HG02852 (cell line): ENCODE measurements around the gene BBX.

Experiments used
- ATAC-seq: cut with Tn5 transposase; IDR thresholded peaks from one replicate; pipeline ENCODE4 v1.9.1; 2021; ENCODE audit warnings: mild to moderate bottlenecking, moderate library complexity; ENCODE audit not compliant: unreplicated experiment

The BBX gene

DNA sequence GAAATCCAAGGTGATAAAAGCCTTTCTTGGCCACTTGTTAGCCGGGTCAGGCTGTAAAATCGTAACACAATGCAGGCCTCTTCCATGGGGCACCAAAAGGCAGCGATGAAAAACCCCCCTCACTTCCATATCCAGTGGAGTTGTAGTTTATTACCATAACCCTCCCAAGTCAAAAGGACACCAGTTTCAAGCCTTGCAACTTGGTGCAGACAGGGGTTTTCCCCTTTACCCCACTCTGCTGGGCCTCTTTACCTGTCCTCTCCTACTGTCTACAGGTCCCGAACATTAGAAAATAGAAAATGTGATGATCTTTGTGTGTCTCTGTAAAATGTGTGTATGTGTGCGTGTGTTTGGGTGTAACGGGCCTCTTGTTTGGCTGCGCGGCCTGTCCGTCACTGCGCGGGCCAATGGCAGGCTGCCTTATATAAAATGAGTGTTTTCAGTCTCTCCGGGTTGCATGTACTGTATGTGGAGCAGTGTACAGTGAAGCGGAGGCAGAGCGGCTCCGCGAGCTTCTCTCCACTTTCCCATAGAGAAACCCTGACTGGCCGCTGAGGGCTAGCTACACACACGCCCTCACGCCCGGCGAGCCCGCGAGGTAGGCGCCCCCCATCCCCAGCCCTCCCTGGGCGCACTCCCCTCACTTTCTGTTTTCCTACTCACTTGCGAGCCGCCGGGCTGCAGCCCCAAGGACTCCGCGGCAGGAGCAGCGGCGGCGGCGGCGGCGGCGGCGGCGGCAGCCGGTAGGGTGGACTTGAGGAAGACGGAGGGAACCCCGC is at the start of gene BBX:
BBX (plus strand) TSS at position 453 of the 779 bp plus-strand sequence. CDS start 187,499 bp downstream, outside the sequence.
- ATAC-seq, result peak; percentile 93

DNA sequence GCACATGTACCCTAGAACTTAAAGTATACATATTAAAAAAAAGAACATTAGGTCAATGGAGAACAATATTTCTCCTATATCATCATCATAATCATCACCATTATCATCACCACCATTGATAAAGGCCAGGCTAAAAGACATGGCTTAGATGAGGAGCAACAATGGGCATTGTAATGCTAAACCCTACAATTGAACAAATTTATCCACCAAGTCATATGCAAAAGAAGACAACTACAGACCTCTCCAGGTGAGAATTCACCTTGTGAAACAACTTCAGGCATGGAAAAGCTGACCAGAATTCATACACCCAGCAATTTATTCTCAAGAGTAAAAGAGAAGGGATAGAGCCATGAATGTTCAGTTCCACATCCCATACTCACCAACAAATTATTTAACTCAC is 46.3 kb upstream of the BBX start:
- no peak for ATAC-seq

DNA sequence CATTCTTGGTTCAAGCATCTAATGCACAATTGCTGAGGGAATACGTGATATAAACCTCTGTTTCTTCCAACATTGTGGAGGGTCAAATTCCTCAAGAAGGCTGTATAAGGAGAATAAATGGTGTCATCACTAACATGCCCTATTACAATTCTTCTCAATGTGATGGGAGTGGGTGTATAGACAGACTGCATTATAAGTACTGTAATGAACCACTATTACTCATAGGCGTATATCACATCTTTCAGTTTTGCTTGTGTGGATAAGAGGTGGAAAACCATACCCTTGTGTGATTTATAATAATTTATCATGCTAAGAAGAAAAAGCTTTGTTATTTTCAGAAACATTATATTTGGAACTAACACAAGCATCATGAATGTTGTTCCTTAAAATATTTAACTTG is 35.3 kb upstream of the BBX start:
- no peak for ATAC-seq

DNA sequence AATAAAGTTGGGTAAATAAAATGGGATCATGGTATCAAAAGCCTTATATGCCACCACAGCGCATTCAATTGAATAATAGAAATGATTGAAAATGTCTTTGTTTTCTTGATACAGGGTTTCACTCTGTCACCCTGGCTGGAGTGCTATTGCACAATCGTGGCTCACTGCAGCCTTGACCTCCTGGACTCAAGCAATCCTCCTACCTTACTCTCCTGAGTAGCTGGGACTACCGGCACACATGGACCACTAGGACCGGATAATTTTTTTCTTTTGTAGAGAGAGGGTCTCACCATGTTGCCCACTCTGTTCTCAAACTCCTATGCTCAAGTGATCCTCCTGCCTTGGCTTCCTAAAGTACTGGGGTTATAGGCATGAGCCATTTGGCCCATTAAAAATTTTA is 33.8 kb upstream of the BBX start:
- no peak for ATAC-seq

DNA sequence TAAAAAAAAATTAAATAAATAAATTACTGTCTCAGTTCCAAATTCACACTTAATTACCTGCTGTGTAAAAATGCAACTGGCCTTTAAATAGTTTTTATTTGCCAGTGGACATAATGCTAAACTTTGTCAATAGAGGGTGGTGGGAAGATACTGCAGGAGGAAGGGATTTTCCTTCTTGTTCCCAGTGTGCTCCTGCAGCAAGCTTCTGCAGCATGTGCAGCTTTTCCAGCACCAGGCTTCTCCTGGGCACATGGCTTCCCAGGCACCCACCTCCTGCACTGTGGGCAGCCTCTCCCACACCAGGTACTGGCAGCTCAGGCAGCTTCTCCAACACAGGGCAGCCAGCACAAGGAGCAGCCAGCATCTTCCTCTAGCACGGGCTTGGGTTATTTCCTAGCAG is 29.6 kb upstream of the BBX start:
- ATAC-seq, result no peak

DNA sequence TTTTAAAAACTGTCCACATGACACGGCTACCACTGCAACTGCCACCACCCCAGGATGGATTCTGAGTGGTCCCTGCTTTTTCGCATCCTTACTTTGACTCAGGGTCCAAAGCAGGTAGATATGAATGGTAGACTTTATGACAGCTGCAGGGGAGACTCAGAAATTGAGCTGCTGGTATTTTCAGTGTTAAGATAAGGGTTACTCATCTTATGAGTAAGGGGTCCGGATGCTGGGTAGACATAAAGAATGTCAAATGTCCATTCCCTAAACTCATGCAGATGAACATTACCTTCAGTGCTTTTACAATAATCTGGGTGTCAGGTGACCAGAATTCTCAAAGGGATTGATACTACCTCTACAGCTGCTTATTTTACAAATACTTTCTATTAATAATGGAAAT is 25.9 kb upstream of the BBX start:
- no peak for ATAC-seq

DNA sequence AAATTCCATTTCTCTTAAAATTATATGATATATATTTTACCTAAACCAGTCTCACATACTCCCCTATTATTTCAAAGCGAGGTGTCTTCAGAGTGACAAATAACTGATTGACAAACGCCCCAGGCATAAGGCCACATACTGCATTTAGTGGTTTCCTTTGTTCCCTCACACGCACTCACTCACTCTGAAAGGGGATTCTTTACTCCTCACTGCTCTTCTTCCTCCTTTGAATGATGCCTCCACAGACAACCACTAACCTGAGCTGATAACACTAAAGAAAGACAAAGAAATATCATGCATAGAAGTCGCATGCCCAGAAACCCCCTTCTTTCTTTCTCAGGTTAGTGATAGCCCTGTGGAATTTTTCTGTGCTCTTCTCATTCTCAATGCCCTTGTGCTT is 24.1 kb upstream of the BBX start:
- no peak for ATAC-seq

DNA sequence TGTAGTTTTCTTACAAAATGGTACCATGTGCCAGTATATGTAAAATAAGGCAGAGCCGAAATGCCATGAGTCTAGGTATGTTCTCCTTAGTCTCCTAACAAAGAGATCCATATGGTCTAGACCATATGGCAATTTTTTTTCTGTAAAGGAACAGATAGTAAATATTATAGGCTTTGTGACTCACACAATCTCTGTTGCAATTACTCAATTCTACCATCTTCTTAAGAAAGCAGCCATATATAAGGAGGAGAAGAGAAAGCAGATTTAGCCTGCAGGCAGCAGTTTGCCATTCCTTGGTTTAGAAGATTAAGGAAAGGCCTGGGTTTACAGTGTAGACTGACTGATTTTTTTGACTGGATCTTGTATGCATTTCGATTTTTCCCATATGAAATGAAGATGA is 16.3 kb upstream of the BBX start:
- no peak for ATAC-seq

DNA sequence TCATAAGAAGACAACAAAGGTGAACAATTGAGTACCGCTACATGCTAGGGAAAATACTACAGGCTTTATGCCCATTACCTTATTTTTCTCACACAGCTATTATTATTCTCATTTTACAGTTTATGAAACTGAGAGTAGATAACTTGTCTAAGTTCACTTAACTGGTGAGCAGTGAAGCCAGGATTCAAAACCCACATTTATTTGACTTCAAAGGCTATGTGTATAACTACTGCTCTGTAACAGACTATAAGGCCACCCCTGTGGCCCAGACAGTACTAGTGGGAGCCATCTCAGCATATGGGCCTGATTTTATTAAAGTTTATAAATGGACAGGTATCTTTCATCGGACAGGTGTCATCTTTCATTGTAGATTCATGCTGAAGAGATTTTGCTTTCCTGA is 14.4 kb upstream of the BBX start:
- ATAC-seq, result no peak

DNA sequence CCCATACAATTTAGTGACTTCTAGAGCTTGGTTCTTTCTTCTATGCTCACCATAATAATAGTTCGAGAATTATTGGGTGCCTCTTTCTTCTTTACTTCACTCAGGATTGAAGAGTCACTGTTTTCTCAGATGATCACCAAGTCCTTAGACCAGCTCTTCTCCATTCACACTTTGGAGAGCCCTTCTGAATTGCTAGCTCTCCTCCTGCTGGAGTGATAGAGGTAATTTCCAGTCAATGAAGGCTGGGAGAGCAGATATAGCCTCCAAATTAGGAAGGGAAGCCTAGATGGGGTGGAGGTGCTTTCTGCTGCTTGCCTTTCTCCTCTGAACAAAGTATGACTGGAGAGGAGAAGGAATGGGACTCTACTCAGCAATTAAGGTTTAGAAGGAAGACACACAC is 10.7 kb upstream of the BBX start:
- ATAC-seq, result no peak

DNA sequence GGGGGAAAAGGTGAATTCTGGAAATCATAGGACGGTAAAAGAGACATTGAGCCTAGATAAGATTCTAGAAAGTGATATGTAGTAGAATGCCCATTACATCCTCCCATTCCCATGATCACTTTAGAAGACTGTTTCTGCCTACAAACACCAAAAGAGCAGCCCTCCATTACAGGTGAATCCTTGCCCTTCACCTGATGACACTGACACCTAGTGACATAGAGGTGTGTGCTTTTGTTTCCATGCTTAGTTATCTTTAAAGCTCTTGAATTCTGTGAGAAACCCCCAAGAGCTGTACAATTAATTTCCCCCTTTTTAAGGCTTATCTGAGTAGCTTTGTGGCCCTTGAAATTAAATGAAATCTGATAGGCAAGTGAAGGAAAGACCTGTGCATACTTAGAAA is 8.3 kb upstream of the BBX start:
- ATAC-seq, result no peak

DNA sequence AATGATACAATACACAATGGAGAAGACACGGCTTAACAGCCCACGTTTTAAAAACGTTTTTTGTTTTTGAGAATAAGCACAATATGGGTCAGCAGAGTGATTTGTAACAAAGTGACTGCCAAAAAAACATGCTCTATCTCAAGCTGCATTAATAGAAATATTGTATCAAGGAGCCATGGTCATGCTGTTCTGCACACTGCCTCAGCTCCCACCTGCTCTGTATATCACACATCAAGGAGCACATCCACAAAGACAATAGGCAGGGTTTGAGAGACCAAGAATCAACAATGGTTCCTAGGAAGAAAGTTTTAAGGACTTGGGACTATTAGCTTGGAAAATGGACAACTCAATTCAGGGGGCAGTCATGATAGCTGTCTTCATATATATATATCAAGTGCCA is 6.3 kb upstream of the BBX start:
- no peak for ATAC-seq

DNA sequence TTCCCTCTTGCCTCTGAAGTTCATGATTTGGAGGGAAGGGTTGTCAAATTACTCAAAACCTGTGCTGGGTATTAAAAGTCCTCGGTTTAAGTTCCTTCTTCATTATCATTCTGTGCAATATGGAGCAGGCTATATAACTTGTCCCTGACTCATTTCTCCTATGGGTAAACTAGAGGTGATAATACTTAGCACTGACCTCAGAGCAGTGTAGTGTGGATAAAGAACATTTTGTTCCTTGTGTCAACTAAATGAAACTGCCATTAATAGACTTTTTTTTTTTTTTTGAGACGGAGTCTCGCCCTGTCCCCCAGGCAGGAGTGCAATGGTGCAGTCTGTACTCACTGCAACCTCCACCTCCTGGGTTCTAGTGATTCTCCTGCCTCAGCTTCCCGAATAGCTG is 2.2 kb upstream of the BBX start:
- no peak for ATAC-seq

DNA sequence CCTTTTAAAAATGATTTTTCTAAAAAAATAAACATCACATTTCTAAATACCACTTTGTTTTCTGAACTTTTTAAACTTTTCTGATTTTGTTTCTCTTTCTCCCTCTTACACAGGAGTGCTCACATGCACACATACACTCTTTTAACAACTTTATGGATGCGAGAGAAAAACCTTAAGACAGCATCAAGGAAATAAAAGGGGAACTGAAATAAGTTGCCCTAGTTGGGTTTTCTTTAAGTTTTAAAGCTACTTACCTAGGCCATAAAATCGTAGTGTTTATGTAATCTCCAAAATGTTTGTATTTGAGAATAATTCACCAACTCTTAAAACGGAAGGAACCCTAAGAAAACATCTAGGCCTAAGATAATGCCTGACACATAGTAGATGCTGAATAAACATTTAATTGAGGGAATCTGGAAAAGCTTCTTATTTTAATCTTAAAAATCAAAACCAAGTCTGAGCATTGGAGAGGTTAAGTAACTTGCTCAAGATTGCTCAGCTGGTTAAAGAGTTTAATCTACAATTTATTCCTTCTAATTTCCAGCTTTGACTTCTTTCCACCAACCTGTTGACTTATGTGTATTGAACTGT is 1.2 kb upstream of the BBX start:
- no peak for ATAC-seq

DNA sequence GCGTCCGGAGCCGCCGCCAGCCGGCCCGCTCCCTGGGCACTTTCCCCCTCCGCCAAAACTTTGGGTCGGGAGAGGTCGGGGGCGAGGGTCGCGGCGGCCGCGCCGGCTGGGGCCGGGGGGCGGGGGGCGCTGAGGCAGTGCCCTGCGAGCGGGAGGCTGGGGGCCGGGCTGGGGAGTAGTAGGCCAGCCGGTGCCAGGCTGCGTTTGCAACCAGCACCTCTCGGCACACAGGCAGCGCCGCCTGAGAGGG is 452 bp downstream of the BBX start:
- ATAC-seq, result peak; percentile 28

DNA sequence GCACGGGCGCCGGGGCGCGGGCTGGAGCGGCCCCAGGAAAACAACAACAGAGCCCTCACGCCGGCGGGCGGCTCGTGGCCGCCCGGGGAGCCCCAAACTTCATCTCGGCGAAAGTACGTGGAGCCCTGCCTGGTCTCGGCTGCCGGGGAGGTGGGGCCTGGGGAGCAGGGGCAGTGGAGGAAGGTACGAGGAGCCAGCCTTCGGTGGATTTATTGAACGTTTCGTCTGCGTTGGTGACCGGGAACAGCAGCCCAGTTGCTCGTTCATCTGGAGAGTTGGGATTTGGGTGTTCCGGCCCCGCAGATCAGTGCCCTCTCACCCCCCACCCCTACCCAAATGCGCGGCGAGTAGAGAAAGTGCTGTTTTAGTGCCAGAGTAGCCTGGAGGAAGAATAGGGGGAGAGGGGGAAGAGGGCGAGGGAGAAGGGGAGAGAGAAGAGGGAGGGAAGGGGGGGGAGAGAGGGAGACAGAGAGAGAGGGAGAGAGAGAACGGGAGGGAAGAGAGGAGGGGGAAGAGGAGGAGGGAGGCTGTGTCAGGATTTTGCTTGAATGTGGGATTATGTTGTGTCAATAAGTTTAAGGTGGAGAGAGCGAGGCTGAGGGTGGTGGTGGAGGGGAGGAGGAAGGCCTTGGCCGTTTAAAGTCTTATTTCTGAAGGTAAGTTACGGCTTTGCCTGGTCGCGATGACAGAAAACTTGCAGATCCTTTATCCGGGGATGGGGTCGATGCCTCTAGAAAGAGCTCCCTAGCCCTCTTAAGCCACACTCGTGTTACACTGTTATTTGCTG is 970 bp downstream of the BBX start:
- peak; percentile 29 for ATAC-seq

DNA sequence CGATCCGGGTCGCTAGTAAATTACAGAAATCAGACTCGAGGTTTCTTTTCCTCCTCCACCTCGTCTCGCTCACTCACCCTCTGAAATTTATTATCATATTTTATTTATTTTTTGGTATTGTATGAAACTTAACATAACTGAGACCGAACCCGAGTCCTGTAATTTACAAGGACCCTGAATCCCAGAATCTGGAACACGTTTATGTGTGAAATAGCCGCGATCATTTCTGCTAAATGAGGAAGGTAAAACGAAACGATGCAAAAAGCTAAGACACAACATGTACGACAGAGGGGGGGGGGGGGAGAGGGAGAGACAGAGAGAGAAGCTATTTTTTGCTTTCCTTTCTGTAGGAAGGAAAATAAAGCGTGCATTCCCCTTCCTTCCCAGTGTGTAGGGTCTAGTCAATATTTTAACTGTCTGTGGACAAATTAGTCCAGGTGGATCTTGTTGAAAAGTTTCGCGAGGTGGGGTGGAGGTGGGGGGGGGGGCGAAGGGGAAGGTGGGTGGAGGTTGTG is 1.6 kb downstream of the BBX start:
- ATAC-seq, result no peak

DNA sequence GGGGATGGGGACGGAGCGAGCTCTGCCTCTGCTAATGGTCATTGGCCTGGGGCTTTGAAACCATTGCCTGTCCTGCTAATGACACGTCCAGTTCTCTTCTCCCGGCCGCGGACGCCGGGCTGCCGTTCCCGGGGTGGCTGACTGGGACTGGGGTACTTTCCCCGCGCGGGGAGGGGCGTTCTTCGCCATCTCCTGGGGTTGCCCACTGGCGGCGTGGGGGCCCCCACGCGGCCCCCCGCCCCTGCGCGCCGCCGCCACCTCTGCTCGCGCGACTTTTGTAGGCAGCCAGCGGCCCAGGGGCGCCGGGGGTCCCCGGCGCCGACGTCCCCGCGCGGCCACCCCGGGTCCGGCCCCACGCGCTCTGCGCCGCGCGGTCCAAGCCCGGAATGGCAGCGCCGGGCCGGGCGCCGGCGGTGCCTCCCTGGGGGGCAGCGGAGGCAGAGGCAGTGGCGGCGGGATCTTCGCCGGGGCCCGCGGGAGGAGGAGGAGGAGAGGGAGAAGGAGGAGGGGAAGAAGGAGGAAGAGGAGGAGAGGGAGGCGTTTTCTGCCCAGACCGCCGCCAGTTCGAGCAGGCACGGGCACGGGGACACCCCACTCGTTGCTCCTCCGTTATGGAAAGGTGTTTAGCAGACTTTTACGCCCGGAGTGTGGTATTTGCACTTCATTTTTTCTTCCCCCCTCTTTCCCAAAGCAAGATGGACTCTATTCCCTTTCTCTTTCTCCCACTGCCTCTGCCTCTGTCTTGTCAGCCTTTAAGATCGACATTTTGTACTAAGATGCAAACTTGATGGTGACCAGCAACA is 2.3 kb downstream of the BBX start:
- no peak for ATAC-seq

DNA sequence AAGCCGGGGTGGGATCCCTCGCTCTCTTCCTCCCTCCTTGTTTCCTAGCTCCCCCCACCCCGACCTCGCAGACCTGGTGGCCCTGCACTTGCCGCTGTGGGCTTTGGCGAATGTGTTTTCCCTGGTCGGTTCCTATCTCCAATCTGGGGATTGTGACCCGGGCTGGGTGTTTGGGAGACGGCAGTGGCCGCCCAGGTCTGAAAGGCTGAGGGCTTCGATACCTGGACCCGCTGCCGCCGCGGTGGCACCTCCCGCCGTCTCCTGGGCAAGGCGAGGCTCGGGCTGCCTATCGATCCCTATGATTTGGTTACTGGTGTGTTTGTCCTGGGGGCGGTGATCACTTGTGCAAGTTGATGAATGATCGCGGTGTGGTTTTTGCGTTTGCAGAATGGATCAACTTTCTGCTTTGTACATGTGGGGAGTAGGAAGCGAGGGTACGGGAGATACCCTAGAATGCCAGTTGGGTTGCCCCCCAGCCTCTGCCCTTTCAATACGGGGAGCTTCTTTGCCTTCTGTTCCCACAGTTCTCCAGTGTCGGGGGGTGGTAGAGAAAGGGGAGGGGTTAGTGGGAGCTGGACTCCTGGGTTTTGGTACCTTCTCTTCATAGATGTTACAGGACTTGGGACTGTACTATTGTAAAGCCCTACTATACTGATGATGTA is 3.0 kb downstream of the BBX start:
- ATAC-seq, result no peak

DNA sequence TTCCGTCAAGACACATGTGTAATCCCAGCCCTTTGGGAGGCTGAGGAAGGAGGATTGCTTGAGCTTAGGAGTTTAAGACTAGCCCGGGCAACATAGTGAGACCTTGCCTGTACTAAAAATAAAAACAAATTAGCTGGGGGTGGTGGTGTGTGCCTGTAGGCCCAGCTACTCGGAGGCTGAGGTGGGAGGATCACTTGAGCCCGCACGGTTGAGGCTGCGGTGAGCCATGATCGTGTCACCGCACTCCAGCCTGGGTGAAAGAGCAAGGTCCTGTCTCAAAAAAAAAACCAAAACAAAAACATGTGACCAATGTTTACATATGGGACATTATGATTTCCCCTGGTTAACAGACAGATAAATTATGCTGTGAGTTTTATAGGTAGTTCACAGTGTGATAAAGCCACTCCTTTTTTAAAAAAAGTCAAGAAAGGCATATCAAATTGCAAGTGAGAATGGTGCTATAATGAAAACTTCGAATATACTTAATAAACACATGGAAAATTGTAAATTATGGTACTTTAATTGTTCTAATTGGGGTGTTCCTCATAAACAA is 9.2 kb downstream of the BBX start:
- no peak for ATAC-seq

DNA sequence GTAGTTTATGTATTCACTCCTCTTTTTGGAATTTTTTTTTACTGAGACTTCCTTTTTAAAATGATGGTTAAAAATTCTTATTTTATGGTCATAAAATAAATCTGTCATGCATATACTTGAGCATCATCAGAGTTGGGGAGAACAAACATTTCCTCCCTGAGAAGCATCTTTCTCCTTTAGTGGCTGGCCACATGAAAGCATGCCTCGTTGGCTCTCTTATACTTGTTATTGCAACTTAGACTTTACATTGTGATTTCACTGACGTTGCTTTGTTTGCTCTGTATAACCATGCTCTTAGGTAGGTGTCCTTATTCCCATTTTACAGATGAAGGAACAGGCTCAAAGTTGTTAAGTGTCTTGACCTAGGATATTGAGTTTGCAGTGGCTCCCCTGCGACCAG is 18.1 kb downstream of the BBX start:
- no peak for ATAC-seq
